Measurements from ENCODE around the gene WNT7B. TPM values are rescaled to one million over a fixed set of nuclear protein-coding genes. Genes with fewer than 3 reads are reported as not detected.

Gene WNT7B
- total RNA-seq, 1 experiment from 2014 or later = 18.9 TPM

GRCh38 chr22:45974498-45974897 lies 2.5 kb downstream of the WNT7B start:
- no peak for DNase-seq (ENCODE audit: low read depth)

- DNase-seq (ENCODE audit: low read depth) = no peak
These were observed 4.1 kb downstream of the WNT7B start for GRCh38 chr22:45972889-45973253.

GRCh38 chr22:45972091-45972888 lies 4.7 kb downstream of the WNT7B start:
- DNase-seq (ENCODE audit: low read depth) = no peak

GRCh38 chr22:45971408-45972028 lies 5.4 kb downstream of the WNT7B start:
- DNase-seq (ENCODE audit: low read depth) = no peak

- no peak for DNase-seq (ENCODE audit: low read depth)
These were observed 6.1 kb downstream of the WNT7B start for GRCh38 chr22:45970705-45971407.

- DNase-seq (ENCODE audit: low read depth) = no peak
These were observed 7.0 kb downstream of the WNT7B start for GRCh38 chr22:45969801-45970470.

GRCh38 chr22:45969414-45969799 lies 7.6 kb downstream of the WNT7B start:
- DNase-seq (ENCODE audit: low read depth) = no peak

GRCh38 chr22:45968751-45969413 lies 8.1 kb downstream of the WNT7B start:
- DNase-seq (ENCODE audit: low read depth) = peak; percentile 99

GRCh38 chr22:45968003-45968650 lies 8.8 kb downstream of the WNT7B start:
- DNase-seq (ENCODE audit: low read depth) = peak; percentile 89

- no peak for DNase-seq (ENCODE audit: low read depth)
These were observed 10.0 kb downstream of the WNT7B start for GRCh38 chr22:45966895-45967365.

GRCh38 chr22:45966320-45966894 lies 10.6 kb downstream of the WNT7B start:
- DNase-seq (ENCODE audit: low read depth) = no peak

- no peak for DNase-seq (ENCODE audit: low read depth)
These were observed 11.4 kb downstream of the WNT7B start for GRCh38 chr22:45965563-45965962.

- DNase-seq (ENCODE audit: low read depth) = no peak
These were observed 11.9 kb downstream of the WNT7B start for GRCh38 chr22:45964926-45965527.

GRCh38 chr22:45964372-45964771 lies 12.6 kb downstream of the WNT7B start:
- no peak for DNase-seq (ENCODE audit: low read depth)

- no peak for DNase-seq (ENCODE audit: low read depth)
These were observed 13.1 kb downstream of the WNT7B start for GRCh38 chr22:45963821-45964220.

GRCh38 chr22:45962756-45963324 lies 14.1 kb downstream of the WNT7B start:
- DNase-seq (ENCODE audit: low read depth) = no peak

GRCh38 chr22:45962434-45962718 lies 14.6 kb downstream of the WNT7B start:
- DNase-seq (ENCODE audit: low read depth) = no peak

- no peak for DNase-seq (ENCODE audit: low read depth)
These were observed 15.1 kb downstream of the WNT7B start for GRCh38 chr22:45961679-45962433.
